HTR-8/SVneo (cell line): ENCODE results near the gene PPIP5K1.
"Not testable (repeated sequence)": the region's sequence is repeated elsewhere in the genome, so short reads cannot be mapped to it uniquely, and the experiment has no call there.

Experiments used
- DNase-seq: peaks from one replicate; pipeline ENCODE4 v3.0.0; 2011; ENCODE audit warnings: low spot score, mixed read lengths; ENCODE audit not compliant: insufficient read length
- FAIRE-seq: peaks from 2 replicates; lab custom pipeline; 2011; peaks lifted over from hg19 to GRCh38; lab: Jason Lieb, UNC

PPIP5K1 gene

DNA sequence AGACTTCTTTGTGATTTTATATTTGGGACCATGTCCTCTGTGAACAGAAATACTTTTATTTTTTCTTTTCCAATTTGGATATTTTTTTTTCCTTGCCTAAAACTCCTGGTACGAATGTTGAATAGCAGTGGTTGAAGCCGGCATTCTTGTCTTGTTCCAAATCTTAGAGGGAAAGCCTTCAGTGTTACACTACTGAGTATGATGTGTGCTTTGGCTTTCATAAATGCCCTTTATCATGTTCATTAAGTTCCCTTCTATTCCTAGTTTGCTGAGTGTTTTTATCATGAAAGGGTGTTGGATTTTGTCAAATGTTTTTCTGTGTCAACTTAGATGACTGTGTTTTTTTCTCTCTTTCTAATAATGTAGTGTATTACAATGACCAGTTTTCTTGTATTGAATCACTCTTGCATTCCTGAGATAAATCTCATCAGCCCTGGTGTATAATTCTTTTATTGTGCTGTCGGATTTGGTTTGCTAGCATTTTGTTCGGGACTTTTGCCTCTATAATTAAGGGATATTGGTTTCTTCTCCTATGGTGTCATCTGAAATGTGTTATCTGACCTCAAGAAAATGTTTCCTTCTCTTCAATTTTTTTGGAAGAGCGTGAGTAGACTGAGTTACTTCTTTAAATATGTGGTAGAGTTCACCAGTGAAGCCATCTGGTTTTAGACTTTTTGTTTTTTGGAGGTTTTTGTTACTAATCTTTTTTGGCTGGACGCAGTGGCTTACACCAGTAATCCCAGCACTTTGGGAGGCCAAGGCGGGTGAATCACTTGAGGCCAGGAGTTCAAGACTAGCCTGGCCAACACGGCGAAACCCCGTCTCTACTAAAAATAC, 39.3 kb downstream of the PPIP5K1 start:
- DNase-seq (no peak), FAIRE-seq (no peak)

DNA sequence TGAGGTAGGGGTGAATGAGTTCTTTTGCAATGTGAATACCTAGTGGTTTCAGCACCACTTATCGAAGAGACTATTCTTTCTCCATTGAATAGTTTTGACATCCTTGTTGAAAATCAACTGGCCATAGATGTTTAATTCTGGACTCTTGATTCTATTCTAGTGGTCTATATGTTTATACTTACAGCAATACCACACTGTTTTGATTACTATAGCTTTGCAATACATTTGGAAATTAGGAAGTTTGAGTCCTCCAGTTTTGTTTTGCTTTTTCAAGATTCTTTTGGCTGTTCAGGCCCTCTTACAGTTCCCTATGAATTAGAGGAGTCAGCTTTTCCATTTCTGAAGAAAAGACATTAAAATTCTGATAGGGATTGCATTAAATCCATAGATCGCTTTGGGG, 42.5 kb downstream of the PPIP5K1 start:
- no peak for FAIRE-seq
- DNase-seq: no peak

- DNase-seq (no peak), FAIRE-seq (no peak)
Observed at GRCh38 chr15:43545426-43545825, 44.6 kb downstream of the PPIP5K1 start.

- no peak for DNase-seq
- FAIRE-seq: no peak
Observed at GRCh38 chr15:43544266-43544665, 45.7 kb downstream of the PPIP5K1 start.

DNA sequence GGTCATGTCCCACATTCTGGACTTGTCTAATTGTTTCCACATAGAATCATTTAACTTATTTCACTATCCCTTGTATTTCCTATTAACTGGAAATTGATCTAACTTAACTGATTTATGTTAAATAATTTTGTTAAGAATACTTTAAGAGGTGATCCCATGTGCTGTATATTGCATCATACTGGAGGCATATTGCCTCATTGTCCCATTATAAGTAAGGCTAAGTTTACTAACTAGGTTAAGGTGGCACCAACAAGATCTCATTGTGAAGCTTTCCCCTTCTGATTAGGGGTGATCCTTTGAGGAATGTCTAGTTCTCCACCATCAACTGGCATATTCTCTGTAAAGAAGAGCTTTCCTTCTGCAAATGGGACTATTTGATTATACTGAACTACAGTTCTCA, 48.2 kb downstream of the PPIP5K1 start:
- FAIRE-seq (no peak), DNase-seq (no peak)

- DNase-seq: no peak
- no peak for FAIRE-seq
Observed at GRCh38 chr15:43538091-43538490, 51.9 kb downstream of the PPIP5K1 start.

- no peak for FAIRE-seq
- DNase-seq: no peak
Observed at GRCh38 chr15:43534897-43535296, 55.1 kb downstream of the PPIP5K1 start.

- not testable (repeated sequence) for DNase-seq, FAIRE-seq
Observed at GRCh38 chr15:43532826-43533225, 57.2 kb downstream of the PPIP5K1 start.

- DNase-seq (no peak), FAIRE-seq (no peak)
Observed at GRCh38 chr15:43531018-43531670, 58.9 kb downstream of the PPIP5K1 start.

- no peak for DNase-seq
- no peak for FAIRE-seq
Observed at GRCh38 chr15:43529587-43530345, 60.2 kb downstream of the PPIP5K1 start.

DNA sequence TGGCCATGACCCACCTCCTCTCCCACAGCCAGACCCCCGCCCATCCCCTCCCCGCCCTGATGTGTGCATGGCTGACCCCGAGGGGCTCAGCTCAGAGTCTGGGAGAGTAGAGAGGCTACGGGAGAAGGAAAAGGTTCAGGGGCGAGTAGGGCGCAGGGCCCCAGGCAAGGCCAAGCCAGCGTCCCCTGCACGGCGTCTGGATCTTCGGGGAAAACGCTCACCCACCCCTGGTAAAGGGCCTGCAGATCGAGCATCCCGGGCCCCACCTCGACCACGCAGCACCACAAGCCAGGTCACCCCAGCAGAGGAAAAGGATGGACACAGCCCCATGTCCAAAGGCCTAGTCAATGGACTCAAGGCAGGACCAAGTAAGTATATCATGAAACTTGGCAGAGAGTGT, 60.9 kb downstream of the PPIP5K1 start:
- FAIRE-seq (no peak), DNase-seq (no peak)

DNA sequence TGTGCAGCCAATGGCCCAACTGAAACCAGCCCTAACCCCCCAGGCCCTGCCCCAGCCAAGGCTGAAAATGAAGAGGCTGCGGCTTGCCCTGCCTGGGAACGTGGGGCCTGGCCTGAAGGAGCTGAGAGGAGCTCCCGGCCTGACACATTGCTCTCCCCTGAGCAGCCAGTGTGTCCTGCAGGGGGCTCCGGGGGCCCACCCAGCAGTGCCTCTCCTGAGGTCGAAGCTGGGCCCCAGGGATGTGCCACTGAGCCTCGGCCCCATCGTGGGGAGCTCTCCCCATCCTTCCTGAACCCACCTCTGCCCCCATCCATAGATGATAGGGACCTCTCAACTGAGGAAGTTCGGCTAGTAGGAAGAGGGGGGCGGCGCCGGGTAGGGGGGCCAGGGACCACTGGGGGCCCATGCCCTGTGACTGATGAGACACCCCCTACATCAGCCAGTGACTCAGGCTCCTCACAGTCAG, 61.4 kb downstream of the PPIP5K1 start:
- DNase-seq: no peak
- FAIRE-seq: no peak

GRCh38 chr15:43527802-43528541, 62.0 kb downstream of the PPIP5K1 start:
- FAIRE-seq (no peak), DNase-seq (no peak)

DNA sequence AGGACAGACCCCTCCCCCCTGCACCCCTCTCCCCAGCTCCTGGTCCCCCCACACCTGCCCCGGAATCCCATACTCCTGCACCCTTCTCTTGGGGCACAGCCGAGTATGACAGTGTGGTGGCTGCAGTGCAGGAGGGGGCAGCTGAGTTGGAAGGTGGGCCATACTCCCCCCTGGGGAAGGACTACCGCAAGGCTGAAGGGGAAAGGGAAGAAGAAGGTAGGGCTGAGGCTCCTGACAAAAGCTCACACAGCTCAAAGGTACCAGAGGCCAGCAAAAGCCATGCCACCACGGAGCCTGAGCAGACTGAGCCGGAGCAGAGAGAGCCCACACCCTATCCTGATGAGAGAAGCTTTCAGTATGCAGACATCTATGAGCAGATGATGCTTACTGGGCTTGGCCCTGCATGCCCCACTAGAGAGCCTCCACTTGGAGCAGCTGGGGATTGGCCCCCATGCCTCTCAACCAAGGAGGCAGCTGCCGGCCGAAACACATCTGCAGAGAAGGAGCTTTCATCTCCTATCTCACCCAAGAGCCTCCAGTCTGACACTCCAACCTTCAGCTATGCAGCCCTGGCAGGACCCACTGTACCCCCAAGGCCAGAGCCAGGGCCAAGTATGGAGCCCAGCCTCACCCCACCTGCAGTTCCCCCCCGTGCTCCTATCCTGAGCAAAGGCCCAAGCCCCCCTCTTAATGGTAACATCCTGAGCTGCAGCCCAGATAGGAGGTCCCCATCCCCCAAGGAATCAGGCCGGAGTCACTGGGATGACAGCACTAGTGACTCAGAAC, 62.8 kb downstream of the PPIP5K1 start:
- FAIRE-seq (no peak), DNase-seq (no peak)

- FAIRE-seq: no peak
- no peak for DNase-seq
Observed at GRCh38 chr15:43526261-43526930, 63.6 kb downstream of the PPIP5K1 start.

- DNase-seq (no peak), FAIRE-seq (no peak)
Observed at GRCh38 chr15:43525131-43525530, 64.9 kb downstream of the PPIP5K1 start.

DNA sequence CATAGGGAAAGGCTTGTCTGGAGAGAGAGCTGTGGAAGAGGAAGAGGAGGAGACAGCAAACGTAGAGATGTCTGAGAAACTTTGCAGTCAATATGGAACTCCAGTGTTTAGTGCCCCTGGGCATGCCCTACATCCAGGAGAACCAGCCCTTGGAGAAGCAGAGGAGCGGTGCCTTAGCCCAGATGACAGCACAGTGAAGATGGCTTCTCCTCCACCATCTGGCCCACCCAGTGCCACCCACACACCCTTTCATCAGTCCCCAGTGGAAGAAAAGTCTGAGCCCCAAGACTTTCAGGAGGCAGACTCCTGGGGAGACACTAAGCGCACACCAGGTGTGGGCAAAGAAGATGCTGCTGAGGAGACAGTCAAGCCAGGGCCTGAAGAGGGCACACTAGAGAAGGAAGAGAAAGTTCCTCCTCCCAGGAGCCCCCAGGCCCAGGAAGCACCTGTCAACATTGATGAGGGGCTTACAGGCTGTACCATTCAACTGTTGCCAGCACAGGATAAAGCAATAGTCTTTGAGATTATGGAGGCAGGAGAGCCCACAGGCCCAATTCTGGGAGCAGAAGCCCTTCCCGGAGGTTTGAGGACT, 65.7 kb downstream of the PPIP5K1 start:
- FAIRE-seq: no peak

DNA sequence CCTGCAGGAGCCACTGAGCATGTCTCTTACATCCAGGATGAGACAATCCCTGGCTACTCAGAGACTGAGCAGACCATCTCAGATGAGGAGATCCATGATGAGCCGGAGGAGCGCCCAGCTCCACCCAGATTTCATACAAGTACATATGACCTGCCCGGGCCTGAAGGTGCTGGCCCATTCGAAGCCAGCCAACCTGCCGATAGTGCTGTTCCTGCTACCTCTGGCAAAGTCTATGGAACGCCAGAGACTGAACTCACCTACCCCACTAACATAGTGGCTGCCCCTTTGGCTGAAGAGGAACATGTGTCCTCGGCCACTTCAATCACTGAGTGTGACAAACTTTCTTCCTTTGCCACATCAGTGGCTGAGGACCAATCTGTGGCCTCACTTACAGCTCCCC, 66.4 kb downstream of the PPIP5K1 start:
- no peak for DNase-seq

More for the DNA sequence above, 65.7 kb downstream of the PPIP5K1 start:
- DNase-seq: no peak

More for the DNA sequence above, 66.4 kb downstream of the PPIP5K1 start:
- FAIRE-seq: no peak
